A549 treated with DMSO at 1 μM for 4 hours (cell line): ENCODE data around the gene CAPRIN1. TPM values are rescaled to one million over a fixed set of nuclear protein-coding genes. Genes with fewer than 3 reads are reported as not detected.

Experiments used
- total RNA-seq: library from RNA; stranded (reverse); fragments of 200-300 nt; extraction: Qiagen RNA extraction; gene quantifications from 5 replicates; pipeline ENCODE4 v1.2.3, GENCODE V29; 2022; ENCODE audit warnings: low read depth

CAPRIN1 gene
- 146 to 173 TPM (median 168 TPM) in 5 replicates for total RNA-seq

GRCh38 chr11:34051349-34052035 is at the start of gene CAPRIN1:
Gene CAPRIN1 (plus strand): TSS chr11:34051731. CDS start chr11:34052421, 690 bp downstream.

GRCh38 chr11:34105079-34105956 is 53.8 kb downstream of the CAPRIN1 start, which contains the start of gene NAT10:
Gene NAT10 (plus strand): TSS chr11:34105629. CDS start chr11:34108226, 2,597 bp downstream.

Other genes with a start within 250 kb of the CAPRIN1 start
- gene LMO2, start 159.7 kb upstream of the CAPRIN1 start, total RNA-seq = 0.44 to 0.85 TPM (median 0.51 TPM) in 5 replicates
- 50.0 to 60.2 TPM (median 56.9 TPM) in 5 replicates for gene NAT10, start 53.9 kb downstream of the CAPRIN1 start, total RNA-seq